Measurements from ENCODE around the gene MED15. TPM values are rescaled to one million over a fixed set of nuclear protein-coding genes. Genes with fewer than 3 reads are reported as not detected.

MED15 gene
- polyA plus RNA-seq, 2 of the 4 experiments (the other 2 are of a cell fraction): 10.7 to 29.7 TPM

DNA sequence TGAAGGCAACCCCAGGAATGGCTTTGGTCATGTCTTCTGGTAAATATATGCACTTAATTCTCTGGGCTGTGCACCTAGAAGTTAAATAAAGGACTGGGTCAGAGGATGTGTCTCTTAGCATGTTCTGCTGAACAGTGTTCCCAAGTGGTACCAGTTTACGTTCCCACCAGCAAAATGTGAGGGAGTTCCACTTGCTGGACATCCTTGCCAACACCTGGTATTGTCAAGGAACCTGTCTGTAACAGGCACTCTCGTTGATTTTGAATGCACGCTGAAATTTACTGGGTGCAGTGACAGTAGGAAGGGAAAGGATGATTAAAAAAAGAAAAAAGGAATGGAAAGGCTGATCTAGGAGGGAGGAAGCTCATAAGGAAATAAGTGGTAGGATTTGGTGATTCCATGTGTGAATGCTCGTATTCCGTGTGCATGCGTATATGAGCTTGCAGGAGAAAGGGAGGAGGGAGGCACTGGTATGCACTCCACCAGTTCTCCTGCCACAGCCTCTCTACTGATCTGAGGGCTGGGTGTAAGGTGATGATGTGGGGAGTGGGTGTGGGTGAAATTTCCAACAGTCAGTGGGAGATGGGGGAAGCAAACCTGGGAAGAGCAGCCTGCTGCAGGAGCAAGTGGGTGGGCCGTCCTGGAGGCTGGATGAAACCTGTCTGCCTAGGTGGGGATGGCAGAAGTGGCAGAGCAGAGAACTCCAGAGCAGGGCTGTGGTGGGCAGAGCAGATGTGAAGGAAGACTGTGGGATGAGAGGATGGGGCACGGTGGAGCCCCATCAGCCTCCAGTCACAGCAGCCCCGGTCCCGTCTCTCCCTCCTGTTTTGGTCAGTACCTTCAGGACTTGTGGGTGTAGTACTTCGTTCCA is 15.0 kb downstream of the MED15 start (continued):
- no peak for TF ChIP-seq ZFP36 (IDR thresholded peaks at IDR 0.05; ENCODE audit: borderline replicate concordance, partially characterized antibody)

DNA sequence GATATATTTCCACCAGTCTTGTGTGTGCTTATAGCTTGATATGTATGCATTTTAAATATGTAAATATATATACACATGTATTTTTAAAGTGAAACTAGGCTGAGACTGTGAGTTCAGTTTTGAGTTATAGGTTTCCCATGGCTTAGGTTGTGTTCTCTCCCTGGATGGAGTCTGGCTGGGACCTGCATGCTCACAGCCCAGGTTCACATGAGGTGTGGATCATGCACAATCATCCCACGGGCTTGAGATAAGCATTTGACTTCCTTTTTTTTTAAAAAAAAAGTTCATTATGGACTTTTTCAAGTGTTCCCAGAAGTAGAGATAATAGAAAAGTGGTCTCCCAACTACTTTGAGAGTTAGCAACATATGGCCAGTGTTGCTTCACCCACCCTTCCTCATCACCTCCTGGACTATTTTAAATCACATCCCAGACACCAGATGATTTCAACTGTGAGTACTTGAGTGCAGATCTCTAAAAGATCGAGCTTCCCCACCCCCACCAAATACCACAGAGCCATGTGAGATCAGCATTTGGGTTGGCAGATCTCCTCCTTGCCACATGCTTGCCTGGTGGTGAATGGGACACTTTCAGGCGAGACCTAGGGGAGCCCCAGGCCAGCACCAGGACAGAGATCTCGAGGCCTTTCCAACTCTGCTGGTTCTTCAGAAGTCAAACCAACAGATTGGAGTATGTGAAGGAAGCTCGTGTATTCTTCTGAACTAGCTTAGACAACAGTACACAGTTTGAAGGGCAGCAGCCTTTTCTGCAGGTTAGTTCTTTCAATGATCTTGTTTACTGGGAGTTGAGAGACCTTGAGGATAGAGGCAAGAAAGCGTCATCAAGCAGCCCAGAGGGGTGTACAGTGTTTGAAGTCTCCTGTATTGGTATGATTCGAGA is 15.9 kb downstream of the MED15 start:
- ChIA-PET CTCF (interaction anchor here (1.0 to 2.3 kb wide), 4 partner anchors 9 to 41 kb away, joined by 3 to 9 read pairs (median 3); no protein-coding TSS in a partner anchor), POLR2A (interaction anchor here (1.1 kb wide), 1 partner anchor 9 kb away, joined by 3 read pairs; no protein-coding TSS in a partner anchor)
- whole genome bisulfite sequencing (ENCODE audit: missing lambda C conversion rate): 52% methylated on average over 7 of the region's 7 CpGs
- Histone ChIP-seq H3K9me3 (no peaks in the 10 kb centered on the region), H3K27ac (peak overlapping the region; percentile 57 to 78), H3K4me1 (peaks cover 62% of the 10 kb centered on the region), H3K4me3 (no peak overlapping the region), H3K4me2 (peak overlapping the region; percentile 51)
- no peak for TF ChIP-seq HDAC2 (IDR thresholded peaks at IDR 0.05)
- no peak for TF ChIP-seq HOXB13 (CRISPR knock-in tag; IDR thresholded peaks at IDR 0.05; ENCODE audit: low read depth)
- TF ChIP-seq EP300 (IDR thresholded peaks at IDR 0.05): no peak
- no peak for TF ChIP-seq GATA3 (IDR thresholded peaks at IDR 0.05; ENCODE audit: borderline replicate concordance)
- TF ChIP-seq RFX5 (IDR thresholded peaks at IDR 0.05): no peak
- TF ChIP-seq ZNF302 (CRISPR knock-in tag; IDR thresholded peaks at IDR 0.05): no peak
- TF ChIP-seq, protein P1, sequence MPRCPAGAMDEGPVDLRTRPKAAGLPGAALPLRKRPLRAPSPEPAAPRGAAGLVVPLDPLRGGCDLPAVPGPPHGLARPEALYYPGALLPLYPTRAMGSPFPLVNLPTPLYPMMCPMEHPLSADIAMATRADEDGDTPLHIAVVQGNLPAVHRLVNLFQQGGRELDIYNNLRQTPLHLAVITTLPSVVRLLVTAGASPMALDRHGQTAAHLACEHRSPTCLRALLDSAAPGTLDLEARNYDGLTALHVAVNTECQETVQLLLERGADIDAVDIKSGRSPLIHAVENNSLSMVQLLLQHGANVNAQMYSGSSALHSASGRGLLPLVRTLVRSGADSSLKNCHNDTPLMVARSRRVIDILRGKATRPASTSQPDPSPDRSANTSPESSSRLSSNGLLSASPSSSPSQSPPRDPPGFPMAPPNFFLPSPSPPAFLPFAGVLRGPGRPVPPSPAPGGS (IDR thresholded peaks at IDR 0.05): no peak
- TF ChIP-seq PHF8 (IDR thresholded peaks at IDR 0.05; ENCODE audit: borderline replicate concordance, low read depth): no peak
- TF ChIP-seq EHMT2 (IDR thresholded peaks at IDR 0.05; ENCODE audit: low read depth): no peak
- TF ChIP-seq, protein P2, sequence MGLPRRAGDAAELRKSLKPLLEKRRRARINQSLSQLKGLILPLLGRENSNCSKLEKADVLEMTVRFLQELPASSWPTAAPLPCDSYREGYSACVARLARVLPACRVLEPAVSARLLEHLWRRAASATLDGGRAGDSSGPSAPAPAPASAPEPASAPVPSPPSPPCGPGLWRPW (IDR thresholded peaks at IDR 0.05): no peak
- no peak for FAIRE-seq
- ATAC-seq: peak in 1 of 2 experiments; percentile 28; a peak in 2 of 6 replicates
- DNase-seq (ENCODE audit: low read depth in 1 of 2, low spot score in 1 of 2): no peak

DNA sequence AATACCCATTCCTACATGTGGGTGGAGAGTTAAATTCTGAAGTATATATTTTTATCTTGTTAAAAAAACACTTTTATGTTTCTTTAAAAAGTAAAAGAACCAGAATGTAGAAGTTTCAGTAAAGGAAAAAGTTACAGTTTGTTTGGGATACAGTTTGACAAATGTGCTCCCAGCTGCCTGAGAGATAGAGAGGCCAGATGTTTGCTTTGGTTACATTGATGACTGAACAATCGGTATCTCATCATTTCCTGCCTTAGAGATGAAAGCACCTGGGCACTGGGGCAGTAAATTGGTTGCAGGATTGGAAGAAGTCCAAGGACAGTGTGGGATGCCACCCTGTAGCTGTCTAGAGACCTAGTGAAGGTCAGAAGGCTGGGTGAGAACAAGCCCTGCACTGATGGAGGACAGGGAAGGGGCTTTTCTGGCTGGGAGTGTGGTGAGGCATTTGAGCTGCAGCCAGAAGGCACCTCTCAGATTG is 16.6 kb downstream of the MED15 start:
- no peak for FAIRE-seq
- DNase-seq (ENCODE audit: low read depth in 1 of 2, low spot score in 1 of 2): no peak
- Histone ChIP-seq H3K4me2 (peak overlapping the region; percentile 51), H3K4me1 (peaks cover 67% of the 10 kb centered on the region), H3K9me3 (no peaks in the 10 kb centered on the region), H3K27ac (peak overlapping the region; percentile 58 to 78), H3K4me3 (no peak overlapping the region)
- TF ChIP-seq TFCP2L1 (CRISPR knock-in tag; IDR thresholded peaks at IDR 0.05) (no peak), NFE2L2 (conservative IDR thresholded peaks at IDR 0.05; ENCODE audit: low read length) (no peak), RAD21 (conservative IDR thresholded peaks at IDR 0.05 in 1 of 2, IDR thresholded peaks at IDR 0.05 in 1 of 2) (no peak), KDM1A (IDR thresholded peaks at IDR 0.05; ENCODE audit: low read depth) (no peak), POLR2A (IDR thresholded peaks at IDR 0.05; ENCODE audit: low read length) (no peak), MAFK (IDR thresholded peaks at IDR 0.05; ENCODE audit: partially characterized antibody) (no peak), FOXS1 (CRISPR knock-in tag; IDR thresholded peaks at IDR 0.05) (no peak), JUNB (IDR thresholded peaks at IDR 0.05) (no peak), RARB (CRISPR knock-in tag; IDR thresholded peaks at IDR 0.05) (no peak), EHF (CRISPR knock-in tag; IDR thresholded peaks at IDR 0.05) (no peak), ESRRA (IDR thresholded peaks at IDR 0.05; ENCODE audit: borderline replicate concordance, low read length) (no peak), FOSB (CRISPR knock-in tag; IDR thresholded peaks at IDR 0.05) (no peak), ZSCAN20 (CRISPR knock-in tag; IDR thresholded peaks at IDR 0.05) (no peak), HEYL (CRISPR knock-in tag; IDR thresholded peaks at IDR 0.05) (no peak), NR3C1 (IDR thresholded peaks at IDR 0.05) (no peak), POLR2AphosphoS2 (conservative IDR thresholded peaks at IDR 0.05; ENCODE audit: low read length) (no peak)
- TF ChIP-seq, protein P3, sequence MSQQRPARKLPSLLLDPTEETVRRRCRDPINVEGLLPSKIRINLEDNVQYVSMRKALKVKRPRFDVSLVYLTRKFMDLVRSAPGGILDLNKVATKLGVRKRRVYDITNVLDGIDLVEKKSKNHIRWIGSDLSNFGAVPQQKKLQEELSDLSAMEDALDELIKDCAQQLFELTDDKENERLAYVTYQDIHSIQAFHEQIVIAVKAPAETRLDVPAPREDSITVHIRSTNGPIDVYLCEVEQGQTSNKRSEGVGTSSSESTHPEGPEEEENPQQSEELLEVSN (IDR thresholded peaks at IDR 0.05; ENCODE audit: borderline replicate concordance, low read depth): no peak
- TF ChIP-seq, protein P4, sequence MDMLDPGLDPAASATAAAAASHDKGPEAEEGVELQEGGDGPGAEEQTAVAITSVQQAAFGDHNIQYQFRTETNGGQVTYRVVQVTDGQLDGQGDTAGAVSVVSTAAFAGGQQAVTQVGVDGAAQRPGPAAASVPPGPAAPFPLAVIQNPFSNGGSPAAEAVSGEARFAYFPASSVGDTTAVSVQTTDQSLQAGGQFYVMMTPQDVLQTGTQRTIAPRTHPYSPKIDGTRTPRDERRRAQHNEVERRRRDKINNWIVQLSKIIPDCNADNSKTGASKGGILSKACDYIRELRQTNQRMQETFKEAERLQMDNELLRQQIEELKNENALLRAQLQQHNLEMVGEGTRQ (IDR thresholded peaks at IDR 0.05): no peak
- ChIA-PET POLR2A (no interaction called here), CTCF (interaction anchor here (1.2 to 2.3 kb wide), 3 partner anchors 10 to 40 kb away, joined by 3 to 9 read pairs (median 3); no protein-coding TSS in a partner anchor)
- ATAC-seq: peak in 1 of 2 experiments; percentile 41; a peak in 3 of 6 replicates
- WGBS (ENCODE audit: missing lambda C conversion rate): 0% methylated on average over 1 of the region's 1 CpG

All from A549 (cell line).